ENCODE results near the gene DAO.

The DAO gene

GRCh38 chr12:108875280-108875679, 4.6 kb upstream of the DAO start:
- ChIA-PET POLR2A (ENCODE audit: low non-redundant PET) (no interaction called here), CTCF (interaction anchor here (0.6 to 0.7 kb wide), 2 partner anchors 17 to 171 kb away, joined by 3 to 5 read pairs; no protein-coding TSS in a partner anchor)
- TF ChIP-seq, protein P1, sequence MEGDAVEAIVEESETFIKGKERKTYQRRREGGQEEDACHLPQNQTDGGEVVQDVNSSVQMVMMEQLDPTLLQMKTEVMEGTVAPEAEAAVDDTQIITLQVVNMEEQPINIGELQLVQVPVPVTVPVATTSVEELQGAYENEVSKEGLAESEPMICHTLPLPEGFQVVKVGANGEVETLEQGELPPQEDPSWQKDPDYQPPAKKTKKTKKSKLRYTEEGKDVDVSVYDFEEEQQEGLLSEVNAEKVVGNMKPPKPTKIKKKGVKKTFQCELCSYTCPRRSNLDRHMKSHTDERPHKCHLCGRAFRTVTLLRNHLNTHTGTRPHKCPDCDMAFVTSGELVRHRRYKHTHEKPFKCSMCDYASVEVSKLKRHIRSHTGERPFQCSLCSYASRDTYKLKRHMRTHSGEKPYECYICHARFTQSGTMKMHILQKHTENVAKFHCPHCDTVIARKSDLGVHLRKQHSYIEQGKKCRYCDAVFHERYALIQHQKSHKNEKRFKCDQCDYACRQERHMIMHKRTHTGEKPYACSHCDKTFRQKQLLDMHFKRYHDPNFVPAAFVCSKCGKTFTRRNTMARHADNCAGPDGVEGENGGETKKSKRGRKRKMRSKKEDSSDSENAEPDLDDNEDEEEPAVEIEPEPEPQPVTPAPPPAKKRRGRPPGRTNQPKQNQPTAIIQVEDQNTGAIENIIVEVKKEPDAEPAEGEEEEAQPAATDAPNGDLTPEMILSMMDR (conservative IDR thresholded peaks at IDR 0.05; ENCODE audit: low read depth), result no peak
- no peak for DNase-seq (ENCODE audit: low spot score)
- no peak overlapping the region for H3K27ac ChIP-seq

- H3K27ac ChIP-seq, result no peak overlapping the region
- TF ChIP-seq, protein P1 (conservative IDR thresholded peaks at IDR 0.05; ENCODE audit: low read depth), result no peak
- ChIA-PET CTCF (interaction anchor here (0.7 kb wide), 1 partner anchor 172 kb away, joined by 5 read pairs; no protein-coding TSS in a partner anchor), POLR2A (ENCODE audit: low non-redundant PET) (no interaction called here)
- no peak for DNase-seq (ENCODE audit: low spot score)
Measured at GRCh38 chr12:108875682-108876361, 4.1 kb upstream of the DAO start.

DNA sequence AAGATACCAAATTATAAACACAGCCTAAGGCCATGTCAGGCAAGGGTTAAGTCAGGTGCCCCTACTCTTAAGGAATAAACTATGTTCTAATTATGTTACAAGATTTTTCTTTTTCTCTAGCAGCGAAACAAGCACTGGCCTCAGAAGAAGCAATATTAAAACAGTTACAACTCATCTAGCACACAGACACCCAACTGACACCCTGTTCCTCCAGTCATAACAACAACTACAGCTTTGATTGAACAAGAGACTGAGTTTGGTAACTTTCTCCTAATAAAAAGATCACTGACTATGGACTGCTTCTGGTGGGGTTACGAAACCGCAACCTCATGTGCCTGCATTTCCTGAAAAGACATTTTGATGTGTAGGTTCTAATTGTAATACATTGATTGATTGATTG, 3.3 kb upstream of the DAO start:
- no peak for DNase-seq (ENCODE audit: low spot score)
- ChIA-PET CTCF (interaction anchor here (0.6 kb wide), 1 partner anchor 15 kb away, joined by 4 read pairs; no protein-coding TSS in a partner anchor), POLR2A (ENCODE audit: low non-redundant PET) (interaction anchor here (0.6 kb wide), 1 partner anchor 69 kb away, joined by 3 read pairs; no protein-coding TSS in a partner anchor)
- H3K27ac ChIP-seq, result no peak overlapping the region
- TF ChIP-seq, protein P1 (conservative IDR thresholded peaks at IDR 0.05; ENCODE audit: low read depth), result no peak

- H3K27ac ChIP-seq, result no peak overlapping the region; the same call in 1 of the 2 replicates
- TF ChIP-seq, protein P1 (conservative IDR thresholded peaks at IDR 0.05; ENCODE audit: low read depth), result no peak
- POLR2A ChIA-PET (ENCODE audit: low non-redundant PET), result no interaction called here
- CTCF ChIA-PET, result interaction anchor here (0.5 to 1.0 kb wide), 3 partner anchors 19 to 1000 kb away, joined by 3 read pairs; no protein-coding TSS in a partner anchor
- DNase-seq (ENCODE audit: low spot score), result peak; percentile 39
Measured at GRCh38 chr12:108881953-108882352, 2.1 kb downstream of the DAO start.

- CTCF ChIA-PET, result interaction anchor here (0.6 to 1.0 kb wide), 4 partner anchors 11 to 379 kb away, joined by 3 read pairs; no protein-coding TSS in a partner anchor
- TF ChIP-seq, protein P1 (conservative IDR thresholded peaks at IDR 0.05; ENCODE audit: low read depth), result no peak
- POLR2A ChIA-PET (ENCODE audit: low non-redundant PET), result no interaction called here
- no peak overlapping the region for H3K27ac ChIP-seq
- DNase-seq (ENCODE audit: low spot score), result peak; percentile 12
Measured at GRCh38 chr12:108884116-108885012, 4.5 kb downstream of the DAO start.

Data from RWPE1 (cell line).